H1 (cell line): ENCODE data around the gene CCDC116. TPM values are rescaled to one million over a fixed set of nuclear protein-coding genes. Genes with fewer than 3 reads are reported as not detected.

Experiments used
- KDM5A ChIP-seq: fragments of 200-600 bp; IDR thresholded peaks from 2 replicates; pipeline ENCODE4 v1.7.1; 2012; ENCODE audit warnings: mild to moderate bottlenecking, low read length, inconsistent platforms, mixed read lengths
- RAD21 ChIP-seq, 2 experiments: IDR thresholded peaks in 1 of 2; conservative IDR thresholded peaks in 1 of 2; 2 replicates each; pipeline ENCODE4 v1.6.1; 2011; ENCODE audit warnings: low read depth in 2 of 2, low read length in 2 of 2, improper control_type of control experiment in 1 of 2, inconsistent platforms in 1 of 2, mild to moderate bottlenecking in 1 of 2, moderate library complexity in 1 of 2
- TAF1 ChIP-seq: IDR thresholded peaks from 2 replicates; pipeline ENCODE4 v1.6.1; 2011; ENCODE audit warnings: mild to moderate bottlenecking, low read depth, low read length
- TBP ChIP-seq: IDR thresholded peaks from 2 replicates; pipeline ENCODE4 v1.6.1; 2011; ENCODE audit warnings: low read depth, low read length, improper control_type of control experiment
- TEAD4 ChIP-seq: IDR thresholded peaks from 2 replicates; pipeline ENCODE4 v1.6.1; 2012; ENCODE audit warnings: low read depth, low read length, inconsistent platforms, mixed read lengths
- polyA plus RNA-seq, 7 experiments: library from polyadenylated mRNA; depleted of rRNA in 3 of 7; stranded (reverse) in 5 of 7; unstranded in 2 of 7; fragments of >200 nt in 5 of 7; fragments of 200-250 nt in 2 of 7; gene quantifications; 1 replicate in 5 of 7; 2 replicates in 1 of 7; 4 replicates in 1 of 7; pipeline versions ENCODE4 v1.2.1 to v1.2.3, GENCODE V29; 2011 to 2013; ENCODE audit warnings: missing spikeins in 2 of 7, mixed read lengths in 2 of 7
- total RNA-seq: library from RNA; stranded (reverse); fragmentation: NEBNext Ultra II Directional; extraction: Animal tissue kit (Norgen Biotek cat#: 25700); gene quantifications from 2 replicates; pipeline ENCODE4 v1.2.1, GENCODE V29; 2021

The CCDC116 gene
- total and polyA plus RNA-seq, 2 of the 8 experiments (the other 6 are each of a cell fraction or from before 2014, with no cell fraction given), result 0.08 TPM; not detected in 1

- TF ChIP-seq TEAD4 (no peak), TBP (no peak), RAD21 (IDR thresholded peaks at IDR 0.05 in 1 of 2, conservative IDR thresholded peaks at IDR 0.05 in 1 of 2; ENCODE audit: low read depth in 2 of 2, low read length in 2 of 2) (no peak), KDM5A (no peak), TAF1 (no peak)
These were observed 8.2 kb downstream of the CCDC116 start (continued) for GRCh38 chr22:21640810-21641209.
